HG03571 (cell line): ENCODE data around the gene MLN.

Experiments used
- ATAC-seq: cut with Tn5 transposase; IDR thresholded peaks from one replicate; pipeline ENCODE4 v1.9.1; 2021; ENCODE audit not compliant: unreplicated experiment

The MLN gene, protein sequence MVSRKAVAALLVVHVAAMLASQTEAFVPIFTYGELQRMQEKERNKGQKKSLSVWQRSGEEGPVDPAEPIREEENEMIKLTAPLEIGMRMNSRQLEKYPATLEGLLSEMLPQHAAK

DNA sequence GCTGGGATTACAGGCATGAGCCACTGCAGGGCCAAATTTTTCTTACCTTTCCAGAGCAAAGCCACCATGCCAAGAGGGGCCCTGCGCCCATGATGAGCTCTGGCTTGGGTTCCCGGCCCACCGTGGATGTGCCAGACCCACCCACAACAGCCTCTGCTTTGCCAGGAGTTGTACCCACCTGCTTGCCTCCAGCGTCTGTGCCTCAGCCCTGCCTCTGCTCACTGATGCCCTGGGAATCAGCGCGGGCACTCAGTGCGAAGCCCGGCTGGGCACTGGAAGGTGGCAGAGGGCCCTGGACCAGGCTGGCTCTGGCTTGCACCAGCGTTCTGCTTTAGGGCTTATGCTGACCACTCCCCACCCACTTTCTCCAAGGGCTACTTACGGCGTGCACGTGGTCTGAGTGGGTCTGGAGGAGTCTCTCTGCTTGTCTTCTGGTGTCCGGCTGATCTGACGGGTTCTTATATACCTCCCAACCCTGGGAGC, at the start of gene MLN:
Gene MLN (minus strand): TSS at position 433 of the 483 bp plus-strand sequence. CDS start 2,840 bp downstream, outside the sequence.
- ATAC-seq: no peak

DNA sequence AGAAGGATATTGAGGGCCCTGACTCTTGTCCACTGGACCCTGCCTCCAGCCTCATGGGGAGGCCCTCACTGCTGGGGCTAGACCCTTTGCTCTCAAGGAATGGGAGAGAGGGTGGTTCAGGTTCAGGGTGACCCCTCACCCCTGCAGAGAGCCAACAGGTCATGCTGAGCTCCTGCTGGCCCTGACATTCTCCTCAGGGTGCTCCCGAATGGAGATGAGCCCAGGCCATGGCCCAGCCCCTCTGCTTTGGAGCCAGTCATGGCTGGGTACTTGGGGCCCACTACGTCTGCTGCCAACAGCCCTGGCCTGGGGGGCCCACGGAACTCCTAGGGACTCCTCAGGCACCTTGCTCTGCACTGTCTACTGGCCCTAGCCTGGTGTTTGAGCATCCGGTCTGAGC, 49.2 kb upstream of the MLN start:
- no peak for ATAC-seq

DNA sequence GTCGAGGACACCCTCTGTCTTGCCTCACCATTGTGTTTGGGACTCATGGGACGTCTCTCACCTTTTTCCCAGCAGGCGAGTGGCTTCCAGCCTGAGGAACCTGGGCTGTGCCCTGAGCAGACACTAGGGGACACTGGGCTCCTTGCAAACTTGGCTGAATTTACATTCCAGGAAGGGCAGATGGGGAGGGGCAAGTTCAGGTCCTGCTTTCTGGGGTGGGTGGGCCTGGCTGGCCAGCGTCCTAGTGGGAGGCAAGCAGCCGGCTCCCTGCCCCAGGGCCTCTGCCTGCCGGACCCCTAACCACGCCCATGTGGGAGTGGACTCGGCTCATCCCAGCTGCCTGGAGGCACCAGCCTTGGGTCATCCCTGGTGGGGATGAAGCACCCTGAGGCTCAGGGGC, 48.2 kb upstream of the MLN start:
- no peak for ATAC-seq

DNA sequence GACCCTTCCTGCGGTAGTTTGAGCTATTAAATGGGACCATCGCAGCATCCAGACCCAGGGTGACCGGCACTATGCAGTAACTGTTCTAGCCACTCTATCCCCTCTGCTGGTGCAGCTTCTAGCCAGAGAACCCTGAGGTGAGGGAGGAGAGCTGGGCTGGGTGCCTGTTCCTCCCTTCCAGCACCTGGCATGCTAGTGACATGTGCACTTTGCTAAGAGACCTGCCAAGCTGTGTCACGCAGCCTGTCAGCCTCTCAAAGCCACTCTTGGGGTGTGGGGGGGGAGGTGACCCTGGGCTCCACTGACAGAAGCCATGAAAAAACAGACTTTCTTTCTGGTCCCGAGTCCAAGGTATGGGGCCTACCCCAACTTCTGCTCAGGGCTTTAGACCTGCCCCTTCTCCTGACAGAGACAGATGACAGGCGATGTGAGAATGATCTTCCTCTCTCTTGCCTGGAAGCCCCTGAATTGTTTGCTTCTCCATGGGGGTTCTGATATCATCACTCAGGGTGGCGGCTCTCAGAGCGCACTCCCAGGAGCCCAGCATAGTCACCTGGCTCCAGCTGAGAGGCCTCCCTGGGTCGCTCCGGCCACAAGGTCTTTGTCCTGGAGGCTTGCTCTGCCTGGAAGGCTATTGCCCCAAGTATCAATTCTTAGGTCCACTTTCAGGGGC, 47.2 kb upstream of the MLN start:
- ATAC-seq: no peak

DNA sequence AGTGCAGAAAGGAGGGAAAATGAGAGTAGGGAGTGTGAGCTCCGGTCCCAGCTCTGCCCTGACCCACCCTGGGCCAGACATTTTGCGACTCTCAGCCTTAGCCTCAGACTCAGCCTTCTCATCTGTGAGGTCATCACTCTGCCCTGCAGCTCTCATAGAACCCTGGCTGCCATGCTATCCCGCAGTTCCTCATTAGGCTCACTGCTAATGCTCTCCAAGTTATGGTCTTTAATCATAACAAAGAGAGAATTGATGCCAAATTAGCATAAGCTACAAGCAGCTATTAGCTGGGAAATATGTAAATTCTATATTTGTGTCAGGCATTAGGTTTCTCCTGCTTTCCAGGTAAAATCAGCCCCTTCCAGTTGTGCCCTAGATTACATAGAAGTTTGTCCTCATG, 46.5 kb upstream of the MLN start:
- no peak for ATAC-seq

DNA sequence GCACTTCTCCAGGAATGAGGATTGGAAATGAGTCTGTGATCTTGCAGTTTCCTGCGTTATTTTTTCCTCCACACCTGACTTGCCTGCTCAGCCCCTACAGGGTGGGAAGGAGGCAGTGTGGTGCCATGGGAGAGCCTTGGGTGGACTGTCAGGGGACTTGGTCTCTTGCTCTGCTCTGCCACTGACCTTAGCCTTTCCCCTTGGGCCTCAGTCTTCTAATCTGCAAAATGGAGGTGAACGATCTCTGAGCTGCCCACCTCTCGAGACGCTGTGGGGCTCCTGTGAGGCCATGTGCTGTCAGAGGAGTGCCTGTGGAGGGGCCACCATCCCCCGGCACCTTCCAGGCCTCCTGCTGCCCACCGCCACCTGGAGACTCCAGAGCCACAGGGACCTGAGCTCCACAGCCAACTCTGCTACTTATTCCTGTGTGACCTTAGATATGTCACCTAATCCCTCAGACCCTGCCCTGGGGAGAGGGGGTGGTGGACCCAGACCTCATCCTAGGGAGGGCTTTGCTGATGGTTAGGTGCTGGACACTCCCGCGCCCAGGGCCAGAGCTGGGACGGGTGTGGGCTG, 45.8 kb upstream of the MLN start:
- ATAC-seq: no peak

DNA sequence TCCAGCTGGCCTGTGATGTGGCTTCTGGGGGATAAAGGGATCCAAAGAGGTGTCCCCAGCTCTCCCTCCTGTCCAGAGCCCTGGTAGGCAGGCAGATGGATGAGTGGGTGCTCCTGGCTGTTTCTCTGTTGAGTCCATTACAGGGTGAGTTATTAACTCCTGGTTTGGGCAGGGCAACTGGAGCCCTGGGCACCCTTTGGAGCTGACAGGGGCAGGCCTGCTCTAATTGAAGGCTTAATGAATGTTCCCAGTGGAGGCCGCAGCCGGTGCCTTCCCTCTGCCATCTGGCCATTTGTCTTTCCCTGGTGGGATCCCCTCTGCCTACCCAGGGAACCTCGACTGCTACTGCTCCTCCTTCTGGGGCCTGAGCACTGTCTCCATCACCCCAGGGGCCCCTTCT, 44.7 kb upstream of the MLN start:
- ATAC-seq: no peak

DNA sequence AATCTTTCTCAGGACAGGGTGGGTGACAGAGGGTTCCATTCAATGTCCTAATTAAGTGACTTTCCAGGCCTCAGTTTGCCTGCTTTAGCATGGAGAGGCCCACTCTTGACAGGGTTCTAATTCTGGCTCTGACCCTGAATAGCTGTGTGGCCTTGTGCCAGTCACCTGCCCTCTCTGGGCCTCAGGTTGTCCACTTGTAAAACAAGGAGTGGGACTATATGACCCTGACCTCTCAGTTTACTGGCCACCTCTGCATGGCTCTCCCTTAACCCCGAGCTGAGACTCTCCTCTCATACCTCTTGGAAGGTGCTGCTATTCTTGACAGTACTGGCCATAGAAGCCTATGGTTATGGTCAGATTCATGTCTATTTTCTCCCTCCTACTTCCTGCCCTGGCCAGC, 44.1 kb upstream of the MLN start:
- no peak for ATAC-seq

DNA sequence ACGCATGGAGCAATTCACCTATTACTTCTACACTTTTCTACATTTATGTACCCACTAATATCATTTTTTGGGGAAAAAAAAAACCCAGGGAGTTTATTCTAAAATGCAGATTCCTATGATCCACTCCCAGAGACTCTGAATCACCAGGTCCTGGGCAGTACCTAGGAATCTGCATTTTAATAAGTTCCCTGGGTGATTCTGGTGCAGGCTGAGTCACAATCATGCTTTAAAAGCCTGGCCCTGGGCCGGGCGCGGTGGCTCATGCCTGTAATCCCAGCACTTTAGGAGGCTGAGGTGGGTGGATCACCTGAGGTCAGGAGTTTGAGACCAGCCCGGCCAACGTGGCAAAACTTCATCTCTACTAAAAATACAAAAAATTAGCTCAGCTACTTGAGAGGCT, 43.3 kb upstream of the MLN start:
- ATAC-seq: no peak

DNA sequence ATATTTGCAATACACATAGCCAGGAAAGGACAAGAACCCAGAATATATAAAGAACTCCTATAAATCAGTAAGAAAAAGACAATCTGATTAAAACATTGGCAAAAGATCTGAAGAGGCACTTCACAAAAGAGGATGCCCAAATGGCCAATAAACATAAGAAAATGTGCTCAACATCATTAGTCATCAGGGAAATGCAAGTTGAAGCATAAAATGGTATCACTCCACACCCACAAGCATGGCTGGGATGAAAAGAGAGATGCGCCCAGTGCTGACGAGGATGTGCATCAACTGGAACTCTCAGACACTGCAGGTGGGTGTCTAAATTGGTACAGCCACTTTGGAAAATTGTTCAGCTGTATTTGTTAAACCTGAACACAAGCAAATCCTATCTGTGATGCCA, 42.4 kb upstream of the MLN start:
- ATAC-seq: no peak

DNA sequence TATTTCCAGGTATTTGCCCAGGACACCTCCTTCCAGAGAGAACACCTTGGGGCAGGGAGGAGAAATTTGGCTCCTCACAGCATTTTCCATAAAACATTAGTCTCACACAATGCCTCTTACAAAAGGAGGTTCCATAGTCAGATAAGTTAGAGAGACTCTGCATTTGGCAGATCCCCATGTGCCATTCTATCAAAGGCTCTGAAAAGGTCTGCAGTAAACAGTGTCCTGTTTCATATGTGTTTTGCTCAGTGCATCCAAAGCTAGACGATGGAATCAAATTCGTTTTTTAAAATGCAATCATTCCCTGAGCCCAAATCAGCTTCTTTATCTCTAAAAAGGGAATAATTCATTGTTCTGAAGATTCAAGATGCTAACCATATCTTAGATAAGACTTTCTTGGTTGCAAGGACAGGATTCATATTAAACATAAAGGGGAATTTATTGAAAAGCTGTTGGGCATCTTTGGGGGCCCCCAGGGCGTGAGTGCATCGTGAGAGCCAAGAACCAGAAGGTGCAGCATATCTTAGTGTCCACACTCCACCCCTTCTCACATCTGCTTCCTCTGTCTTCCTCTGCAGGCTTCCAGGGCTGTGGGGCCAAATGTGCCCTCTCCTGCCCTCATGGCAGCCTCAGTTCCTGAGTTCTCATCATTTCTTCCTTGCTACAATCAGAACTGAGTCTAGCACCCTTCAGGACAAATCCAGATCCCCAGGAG, 41.4 kb upstream of the MLN start:
- ATAC-seq: no peak

DNA sequence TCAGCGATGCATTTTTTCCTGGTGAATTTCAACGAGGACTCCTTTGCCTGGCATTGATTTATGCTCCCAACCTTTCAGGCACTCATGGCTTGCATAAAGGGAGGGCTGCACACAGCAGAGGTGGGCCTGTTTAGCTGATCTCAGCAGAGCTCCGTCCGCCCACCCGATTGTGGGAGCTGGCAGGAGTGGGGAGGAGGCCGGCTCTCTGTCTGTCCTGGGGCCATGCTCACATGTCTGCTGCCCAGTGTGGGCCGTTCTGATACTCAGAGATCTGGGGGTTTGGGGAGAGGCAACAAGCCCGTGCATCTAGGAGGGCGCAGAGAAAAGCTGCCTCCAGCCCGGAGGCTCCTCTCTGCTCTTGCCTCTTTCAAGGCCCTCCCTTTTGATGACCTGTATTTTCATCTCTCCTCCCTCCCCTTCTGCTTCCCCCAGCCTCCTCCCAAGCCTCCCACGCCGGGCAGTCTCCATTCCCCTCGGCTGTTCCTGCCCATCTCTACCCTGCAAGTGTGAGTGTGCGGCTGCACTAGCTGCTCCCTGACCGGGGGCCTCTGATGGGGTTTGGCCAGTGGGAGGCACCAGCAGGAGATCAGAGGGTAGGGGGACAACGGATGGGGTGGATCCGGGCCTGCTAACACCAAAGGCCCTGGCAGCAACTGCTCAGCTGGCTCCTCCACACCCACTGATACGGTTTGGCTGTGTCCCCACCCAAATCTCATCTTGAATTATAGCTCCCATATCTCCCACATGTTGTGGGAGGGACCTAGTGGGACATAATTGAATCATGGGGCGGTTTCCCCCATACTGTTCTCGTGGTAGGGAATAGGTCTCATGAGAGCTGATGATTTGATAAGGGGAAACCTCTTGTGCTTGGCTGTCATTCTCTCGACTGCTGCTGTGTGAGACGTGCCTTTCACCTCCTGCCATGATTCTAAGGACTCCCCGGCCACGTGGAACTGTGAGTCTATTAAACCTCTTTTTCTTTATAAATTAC, 39.6 kb upstream of the MLN start:
- ATAC-seq: no peak

DNA sequence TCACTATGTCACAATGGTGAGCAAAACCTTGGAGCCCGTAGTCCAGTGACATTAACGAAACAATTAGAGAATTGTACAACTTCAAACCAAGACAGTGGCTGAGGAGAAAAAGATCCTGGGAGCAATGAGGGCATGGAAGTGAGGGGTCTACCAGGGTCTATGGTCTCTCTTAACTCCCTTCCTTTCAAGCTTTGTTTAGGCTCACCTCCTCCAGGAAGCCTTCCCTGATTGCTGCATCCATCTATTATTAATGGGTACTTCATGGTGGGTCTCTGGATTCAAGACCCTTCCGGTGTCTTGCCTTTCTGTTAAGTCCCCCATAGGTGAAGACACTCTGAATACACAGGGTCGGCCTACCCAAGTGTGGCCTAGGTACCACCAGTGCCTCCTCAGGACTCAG, 38.1 kb upstream of the MLN start:
- ATAC-seq: no peak

DNA sequence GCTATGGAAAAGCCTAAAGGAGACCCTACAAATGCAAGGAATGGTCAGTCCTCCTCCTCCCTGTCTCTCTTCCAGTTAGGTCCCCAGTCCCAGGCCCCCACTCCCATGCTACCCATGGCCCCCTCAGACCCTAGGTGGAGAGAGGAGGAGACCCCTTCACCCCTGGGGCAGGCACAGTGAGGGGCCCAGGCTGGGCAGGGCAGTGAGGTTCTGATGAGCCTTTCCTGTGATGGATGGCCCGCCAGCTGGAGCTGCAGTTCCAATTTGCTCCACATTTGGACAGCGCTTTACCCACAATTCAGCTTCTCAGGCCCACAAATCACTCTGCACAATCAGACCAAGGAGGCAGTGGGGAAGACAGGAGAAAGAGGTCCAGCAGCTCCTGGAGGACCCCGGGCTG, 37.3 kb upstream of the MLN start:
- no peak for ATAC-seq

DNA sequence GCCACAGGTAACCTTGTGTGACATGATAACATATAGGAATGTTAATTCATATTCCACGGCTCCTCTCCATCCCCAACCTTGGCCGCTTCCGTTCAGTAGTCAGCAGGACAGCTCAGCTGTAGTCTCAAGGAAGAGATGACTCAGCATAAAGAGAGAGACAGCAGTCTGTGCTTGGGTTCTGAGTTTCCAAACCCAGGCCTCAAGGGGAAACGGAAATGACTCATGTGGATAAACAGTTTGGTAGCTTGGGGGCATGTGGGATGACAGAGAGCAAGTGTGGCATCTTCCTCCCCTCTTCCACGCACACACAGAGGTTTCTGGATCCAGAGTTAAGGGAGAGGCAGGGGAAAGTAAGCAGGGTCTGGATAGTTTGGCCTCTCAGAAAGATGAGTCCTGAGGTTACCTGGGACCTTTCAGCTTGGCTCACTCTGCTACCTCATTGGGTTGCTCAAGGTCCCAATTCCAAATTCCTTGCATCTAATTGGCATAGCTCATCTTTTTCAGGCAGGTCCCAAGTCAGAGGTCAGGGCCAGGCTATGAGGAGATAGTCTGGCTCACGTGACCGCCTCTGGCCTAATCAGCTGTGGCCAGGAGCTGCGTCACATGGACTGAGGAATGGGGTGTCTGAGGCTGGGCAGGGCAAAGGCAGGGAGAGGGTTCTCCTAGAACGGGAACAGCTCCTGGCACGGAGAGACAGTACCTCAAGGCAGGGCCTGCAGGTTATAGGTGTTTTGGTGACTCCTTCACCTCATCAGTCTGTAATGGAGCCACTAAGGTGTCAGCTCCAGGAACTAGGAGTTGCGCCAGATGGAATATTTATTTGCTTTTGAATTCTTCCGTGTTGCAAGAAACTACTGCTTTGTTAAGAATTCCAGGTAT, 36.5 kb upstream of the MLN start:
- ATAC-seq: no peak

DNA sequence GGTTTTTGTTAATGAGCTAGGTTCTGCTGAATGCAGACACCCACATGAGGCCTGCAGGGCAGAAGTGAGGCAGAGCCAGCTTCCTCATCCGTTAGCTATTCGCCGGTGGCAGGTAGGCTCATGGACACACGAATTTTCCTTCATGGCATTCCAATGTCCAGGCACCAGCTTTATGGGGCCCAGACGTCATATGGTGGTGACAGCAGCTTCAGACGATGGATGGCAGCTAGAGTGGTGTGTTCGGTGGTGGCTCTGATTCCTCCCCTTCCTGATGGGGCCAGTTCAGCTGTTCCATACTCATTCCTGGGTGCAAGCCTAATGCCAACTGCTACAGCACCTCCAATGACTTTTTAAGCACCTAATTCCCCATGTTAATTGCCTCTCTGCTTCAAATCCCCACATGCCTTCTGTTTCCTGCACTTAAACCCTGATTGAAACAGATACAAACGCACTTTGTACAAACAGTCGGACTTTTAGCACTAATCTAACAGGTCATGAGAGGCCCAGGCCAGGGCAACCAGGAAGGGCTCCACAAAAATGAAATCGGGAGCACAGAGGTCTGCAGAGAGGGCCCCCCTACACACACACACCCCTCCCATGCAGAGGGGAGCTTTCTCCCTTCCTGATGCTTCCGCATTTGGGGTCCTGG, 35.7 kb upstream of the MLN start:
- ATAC-seq: no peak

DNA sequence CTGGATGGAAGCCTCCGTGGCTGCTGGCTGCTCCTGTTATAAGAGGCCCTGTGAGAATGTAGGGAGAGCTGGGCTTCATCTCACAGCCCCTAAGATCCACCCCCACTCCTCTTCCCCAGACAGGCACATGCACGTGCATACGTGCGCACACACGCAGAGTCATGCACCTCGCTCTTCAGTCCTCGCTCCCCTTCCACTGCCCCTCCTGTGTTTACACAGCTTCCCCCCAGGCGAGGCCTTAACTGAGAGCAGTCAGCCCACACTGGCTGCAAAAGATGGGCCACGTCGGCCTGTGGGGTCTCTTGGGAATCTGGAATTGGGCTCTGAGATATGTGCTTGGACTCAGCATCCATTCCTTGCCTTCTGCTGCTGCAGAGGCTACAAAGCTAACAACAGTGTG, 35.2 kb upstream of the MLN start:
- no peak for ATAC-seq

DNA sequence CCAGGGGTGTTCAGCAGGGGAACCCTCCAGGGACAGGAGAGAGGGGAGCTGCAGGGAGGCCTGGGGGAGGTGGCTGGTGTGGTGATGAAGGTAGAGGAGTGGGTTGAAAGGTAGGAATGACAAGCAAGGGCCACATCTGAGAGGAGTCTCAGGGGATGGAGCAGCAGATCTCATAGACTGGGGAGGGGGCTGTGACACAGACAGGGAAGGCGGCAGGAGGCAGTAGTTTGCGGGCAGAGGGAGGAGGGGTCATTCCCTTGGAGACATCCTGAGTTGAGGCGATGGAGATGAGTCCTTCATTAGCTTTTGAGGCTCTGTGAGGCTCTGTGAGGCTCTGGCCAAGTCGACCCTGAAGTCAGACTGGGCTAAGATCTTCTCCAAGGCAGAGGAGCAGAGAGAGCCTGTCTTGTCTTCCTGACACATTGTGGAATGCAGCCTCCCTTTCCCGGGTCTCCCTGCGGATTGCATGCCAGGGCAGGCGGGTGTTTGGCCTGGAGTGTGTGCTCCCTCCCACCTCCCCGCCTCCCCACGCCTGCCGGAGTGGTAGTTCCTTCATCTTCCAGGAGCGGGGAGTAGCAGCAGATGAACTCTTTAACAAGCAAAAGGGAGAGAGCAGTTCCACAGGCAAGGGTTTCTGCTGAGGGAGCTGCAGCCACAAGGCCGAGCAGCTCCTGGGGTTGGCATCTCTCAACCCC, 34.3 kb upstream of the MLN start:
- ATAC-seq: no peak
